Large intestine (tissue), 3 donors: ENCODE results near the gene EGFLAM. TPM values are rescaled to one million over a fixed set of nuclear protein-coding genes. Genes with fewer than 3 reads are reported as not detected.

Source experiments
- DNase-seq, 2 donors: peaks; one replicate each; pipeline versions ENCODE4 v3.0.0 to v3.0.0-alpha.2; 2013
- H3K27ac ChIP-seq: one replicate; pipeline ENCODE4 v1.5.1; 2013; ENCODE audit warnings: low read length
- H3K27me3 ChIP-seq: 2 replicates; pipeline ENCODE4 v1.6.1; 2013; ENCODE audit warnings: low read length; ENCODE audit not compliant: control insufficient read depth, insufficient read depth
- H3K36me3 ChIP-seq: 2 replicates; pipeline ENCODE4 v1.6.1; 2013; ENCODE audit warnings: low read length; ENCODE audit not compliant: control insufficient read depth, insufficient read depth
- H3K4me1 ChIP-seq: one replicate; pipeline ENCODE4 v1.6.1; 2013; ENCODE audit warnings: low read length; ENCODE audit not compliant: control insufficient read depth, insufficient read depth
- H3K4me3 ChIP-seq: one replicate; pipeline ENCODE4 v1.5.1; 2013; ENCODE audit warnings: low read length
- H3K9me3 ChIP-seq: one replicate; pipeline ENCODE4 v1.6.1; 2013; ENCODE audit warnings: mild to moderate bottlenecking, low read depth, low read length, moderate library complexity; ENCODE audit not compliant: control insufficient read depth
- WGBS: methylation state at CpG from one replicate; pipeline ENCODE4 v1.1.5; 2013; ENCODE audit warnings: low lambda C conversion rate; ENCODE audit not compliant: insufficient coverage; 5-methylcytosine and 5-hydroxymethylcytosine counted together
- polyA plus RNA-seq: library from polyadenylated mRNA; unstranded; fragments of 120-200 nt; gene quantifications from one replicate; pipeline ENCODE4 v1.2.1, GENCODE V29; 2013

The EGFLAM gene
- polyA plus RNA-seq, 1 donor = 4.4 TPM

- Histone ChIP-seq H3K36me3 (no peaks in the 10 kb centered on the region), H3K4me1 (no peaks in the 10 kb centered on the region), H3K9me3 (no peaks in the 10 kb centered on the region), H3K27me3 (peaks cover 41% of the 10 kb centered on the region), H3K27ac (no peak overlapping the region), H3K4me3 (no peak overlapping the region)
- no CpG with 5 or more reads among the region's 6 CpGs for WGBS
- no peak for DNase-seq
These were observed 5.6 kb downstream of the EGFLAM start for GRCh38 chr5:38263983-38264382.

DNA sequence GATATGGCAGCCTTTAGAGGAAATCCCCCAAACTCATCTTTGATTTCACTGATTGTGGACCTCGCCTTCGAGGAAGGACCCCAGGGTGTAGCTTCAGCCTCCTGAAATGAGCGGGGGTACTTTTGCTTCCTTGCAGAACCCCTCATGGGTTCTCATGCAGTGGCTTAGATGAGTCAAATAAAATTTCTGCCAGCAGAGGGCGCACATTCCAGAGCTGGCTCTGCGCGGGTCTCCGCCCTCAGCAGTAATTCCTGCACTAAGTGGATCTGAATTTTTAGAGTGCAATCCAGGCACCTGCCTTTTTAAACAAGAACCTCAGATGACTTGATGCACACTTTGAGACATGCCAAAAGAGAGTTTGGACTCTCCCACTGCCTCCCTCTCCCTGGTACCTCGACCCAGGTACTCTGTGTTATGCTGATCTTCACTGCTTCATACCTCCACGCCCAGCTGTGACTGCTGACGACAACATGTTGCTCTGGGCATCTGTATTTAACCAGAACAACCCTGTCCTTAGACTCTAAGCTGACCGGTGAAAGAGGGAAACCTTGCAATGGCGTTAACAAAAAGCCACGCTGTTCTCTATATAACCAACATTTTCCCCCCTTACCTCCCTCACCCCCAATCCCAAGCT is 7.3 kb downstream of the EGFLAM start:
- Histone ChIP-seq H3K4me1 (no peaks in the 10 kb centered on the region), H3K4me3 (no peak overlapping the region), H3K27ac (no peak overlapping the region), H3K27me3 (peaks cover 32% of the 10 kb centered on the region), H3K36me3 (no peaks in the 10 kb centered on the region), H3K9me3 (no peaks in the 10 kb centered on the region)
- no CpG with 5 or more reads among the region's 13 CpGs for WGBS
- peak; percentile 35 to 40 for DNase-seq

DNA sequence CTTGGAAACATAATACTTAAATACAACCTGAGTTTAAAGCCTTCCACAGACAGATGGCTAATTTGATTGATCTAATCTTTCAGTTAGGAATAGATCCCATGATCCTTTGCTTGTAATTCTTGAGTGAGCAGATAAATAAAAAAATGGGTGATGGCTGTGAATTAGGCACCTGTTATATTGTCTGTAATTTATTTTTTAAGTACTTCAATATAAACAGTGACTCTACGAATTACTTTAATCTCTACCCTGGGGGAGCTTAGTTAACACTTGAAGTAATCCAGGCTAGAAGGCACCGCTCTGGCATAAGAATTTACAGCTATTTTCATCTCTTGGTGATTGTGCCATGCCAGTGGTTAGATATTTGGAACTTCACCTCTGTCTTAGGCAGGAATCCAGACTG is 9.0 kb downstream of the EGFLAM start:
- no peak overlapping the region for H3K27ac ChIP-seq
- 80% methylated on average over 1 of the region's 2 CpGs for WGBS
- peaks cover 18% of the 10 kb centered on the region for H3K27me3 ChIP-seq
- no peaks in the 10 kb centered on the region for H3K9me3 ChIP-seq
- H3K4me3 ChIP-seq = no peak overlapping the region
- no peaks in the 10 kb centered on the region for H3K4me1 ChIP-seq
- H3K36me3 ChIP-seq = no peaks in the 10 kb centered on the region
- DNase-seq = no peak

- no peaks in the 10 kb centered on the region for H3K4me1 ChIP-seq
These were observed 15.3 kb downstream of the EGFLAM start for GRCh38 chr5:38273626-38274025.

GRCh38 chr5:38274370-38274769 is 16.0 kb downstream of the EGFLAM start:
- no peak for DNase-seq
- no peak overlapping the region for H3K27ac ChIP-seq
- WGBS = 83% methylated on average over 1 of the region's 1 CpG

More at GRCh38 chr5:38273626-38274025, 15.3 kb downstream of the EGFLAM start:
- H3K4me3 ChIP-seq = no peak overlapping the region
- H3K27me3 ChIP-seq = no peaks in the 10 kb centered on the region
- DNase-seq = no peak
- WGBS = 100% methylated on average over 2 of the region's 3 CpGs
- H3K9me3 ChIP-seq = no peaks in the 10 kb centered on the region
- no peaks in the 10 kb centered on the region for H3K36me3 ChIP-seq
- H3K27ac ChIP-seq = no peak overlapping the region

GRCh38 chr5:38284384-38284783 is 26.0 kb downstream of the EGFLAM start:
- no peak overlapping the region for H3K27ac ChIP-seq
- DNase-seq = no peak
- H3K27me3 ChIP-seq = no peaks in the 10 kb centered on the region
- H3K4me3 ChIP-seq = no peak overlapping the region
- H3K36me3 ChIP-seq = no peaks in the 10 kb centered on the region
- H3K9me3 ChIP-seq = no peaks in the 10 kb centered on the region
- no peaks in the 10 kb centered on the region for H3K4me1 ChIP-seq

More at GRCh38 chr5:38274370-38274769, 16.0 kb downstream of the EGFLAM start:
- H3K9me3 ChIP-seq = no peaks in the 10 kb centered on the region
- no peaks in the 10 kb centered on the region for H3K27me3 ChIP-seq
- H3K36me3 ChIP-seq = no peaks in the 10 kb centered on the region
- H3K4me1 ChIP-seq = no peaks in the 10 kb centered on the region
- no peak overlapping the region for H3K4me3 ChIP-seq

GRCh38 chr5:38285226-38285625 is 26.9 kb downstream of the EGFLAM start:
- no peaks in the 10 kb centered on the region for H3K4me1 ChIP-seq
- WGBS = no CpG with 5 or more reads among the region's 2 CpGs
- no peak for DNase-seq
- no peaks in the 10 kb centered on the region for H3K36me3 ChIP-seq
- no peak overlapping the region for H3K27ac ChIP-seq
- no peaks in the 10 kb centered on the region for H3K9me3 ChIP-seq
- no peaks in the 10 kb centered on the region for H3K27me3 ChIP-seq
- H3K4me3 ChIP-seq = no peak overlapping the region

GRCh38 chr5:38286002-38286401 is 27.6 kb downstream of the EGFLAM start:
- Histone ChIP-seq H3K4me1 (no peaks in the 10 kb centered on the region), H3K4me3 (no peak overlapping the region), H3K36me3 (no peaks in the 10 kb centered on the region), H3K27me3 (no peaks in the 10 kb centered on the region), H3K27ac (no peak overlapping the region), H3K9me3 (no peaks in the 10 kb centered on the region)
- 100% methylated on average over 2 of the region's 4 CpGs for WGBS
- DNase-seq = no peak

DNA sequence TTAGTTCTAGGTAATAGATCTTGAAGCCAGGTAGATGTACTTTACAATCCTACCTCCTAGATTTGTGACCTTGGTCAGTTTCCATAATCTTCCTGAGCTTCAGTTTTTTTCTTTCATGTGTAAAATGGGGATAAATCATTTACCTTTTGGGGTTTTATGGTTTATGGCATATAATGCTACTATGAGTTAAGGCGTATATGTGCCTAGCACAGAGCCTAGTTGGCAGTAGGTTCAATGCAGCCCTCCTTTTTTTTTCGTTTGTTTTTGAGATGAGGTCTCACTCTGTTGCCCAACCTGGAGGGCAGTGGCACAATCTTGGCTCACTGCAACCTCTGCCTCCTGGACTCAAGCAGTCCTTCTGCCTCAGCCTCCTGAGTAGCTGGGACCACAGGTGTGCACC is 28.8 kb downstream of the EGFLAM start:
- no CpG with 5 or more reads among the region's 2 CpGs for WGBS
- Histone ChIP-seq H3K27ac (no peak overlapping the region), H3K4me1 (no peaks in the 10 kb centered on the region), H3K27me3 (no peaks in the 10 kb centered on the region), H3K9me3 (no peaks in the 10 kb centered on the region), H3K36me3 (no peaks in the 10 kb centered on the region), H3K4me3 (no peak overlapping the region)
- DNase-seq = no peak

- no peak overlapping the region for H3K27ac ChIP-seq
- WGBS = no CpG with 5 or more reads among the region's 4 CpGs
- no peaks in the 10 kb centered on the region for H3K27me3 ChIP-seq
- no peaks in the 10 kb centered on the region for H3K4me1 ChIP-seq
- no peak for DNase-seq
- no peak overlapping the region for H3K4me3 ChIP-seq
- H3K36me3 ChIP-seq = no peaks in the 10 kb centered on the region
- no peaks in the 10 kb centered on the region for H3K9me3 ChIP-seq
These were observed 31.1 kb downstream of the EGFLAM start for GRCh38 chr5:38289457-38289856.

- Histone ChIP-seq H3K36me3 (no peaks in the 10 kb centered on the region), H3K27me3 (no peaks in the 10 kb centered on the region), H3K4me3 (no peak overlapping the region), H3K4me1 (no peaks in the 10 kb centered on the region), H3K27ac (no peak overlapping the region), H3K9me3 (no peaks in the 10 kb centered on the region)
- DNase-seq = no peak
- WGBS = 100% methylated on average over 1 of the region's 8 CpGs
These were observed 31.8 kb downstream of the EGFLAM start for GRCh38 chr5:38290028-38290653.
